ENCODE results near the gene TBC1D22A.

The TBC1D22A gene

GRCh38 chr22:46869831-46870441, 107.5 kb downstream of the TBC1D22A start:
- DNase-seq (ENCODE audit: extremely low spot score, insufficient read length, low read depth), result no peak
- FAIRE-seq, result no peak

GRCh38 chr22:46871826-46872225, 109.4 kb downstream of the TBC1D22A start:
- FAIRE-seq, result no peak
- DNase-seq (ENCODE audit: extremely low spot score, insufficient read length, low read depth), result no peak

GRCh38 chr22:46875089-46875488, 112.6 kb downstream of the TBC1D22A start:
- FAIRE-seq, result no peak
- DNase-seq (ENCODE audit: extremely low spot score, insufficient read length, low read depth), result no peak

- no peak for DNase-seq (ENCODE audit: extremely low spot score, insufficient read length, low read depth)
- FAIRE-seq, result no peak
Measured at GRCh38 chr22:46876357-46876934, 114.0 kb downstream of the TBC1D22A start.

- FAIRE-seq (no peak), DNase-seq (ENCODE audit: extremely low spot score, insufficient read length, low read depth) (no peak)
Measured at GRCh38 chr22:46878191-46878948, 115.9 kb downstream of the TBC1D22A start.

GRCh38 chr22:46879083-46879482, 116.6 kb downstream of the TBC1D22A start:
- no peak for DNase-seq (ENCODE audit: extremely low spot score, insufficient read length, low read depth)
- FAIRE-seq, result no peak

- FAIRE-seq (no peak), DNase-seq (ENCODE audit: extremely low spot score, insufficient read length, low read depth) (no peak)
Measured at GRCh38 chr22:46881373-46882118, 119.1 kb downstream of the TBC1D22A start.

- FAIRE-seq (no peak), DNase-seq (ENCODE audit: extremely low spot score, insufficient read length, low read depth) (no peak)
Measured at GRCh38 chr22:46883092-46883910, 120.9 kb downstream of the TBC1D22A start.

GRCh38 chr22:46884365-46884764, 121.9 kb downstream of the TBC1D22A start:
- no peak for FAIRE-seq

GRCh38 chr22:46887978-46888377, 125.5 kb downstream of the TBC1D22A start:
- DNase-seq (ENCODE audit: extremely low spot score, insufficient read length, low read depth), result no peak
- no peak for FAIRE-seq

More at GRCh38 chr22:46884365-46884764, 121.9 kb downstream of the TBC1D22A start:
- no peak for DNase-seq (ENCODE audit: extremely low spot score, insufficient read length, low read depth)

- DNase-seq (ENCODE audit: extremely low spot score, insufficient read length, low read depth) (no peak), FAIRE-seq (no peak)
Measured at GRCh38 chr22:46890819-46891218, 128.4 kb downstream of the TBC1D22A start.

GRCh38 chr22:46891382-46891951, 129.0 kb downstream of the TBC1D22A start:
- FAIRE-seq (no peak), DNase-seq (ENCODE audit: extremely low spot score, insufficient read length, low read depth) (no peak)

- FAIRE-seq (no peak), DNase-seq (ENCODE audit: extremely low spot score, insufficient read length, low read depth) (no peak)
Measured at GRCh38 chr22:46892866-46893265, 130.4 kb downstream of the TBC1D22A start.

GRCh38 chr22:46893281-46894020, 131.0 kb downstream of the TBC1D22A start:
- DNase-seq (ENCODE audit: extremely low spot score, insufficient read length, low read depth) (no peak), FAIRE-seq (no peak)

GRCh38 chr22:46894081-46894671, 131.7 kb downstream of the TBC1D22A start:
- DNase-seq (ENCODE audit: extremely low spot score, insufficient read length, low read depth), result no peak
- FAIRE-seq, result no peak

GRCh38 chr22:46894851-46895640, 132.6 kb downstream of the TBC1D22A start:
- FAIRE-seq, result no peak
- no peak for DNase-seq (ENCODE audit: extremely low spot score, insufficient read length, low read depth)

- FAIRE-seq (no peak), DNase-seq (ENCODE audit: extremely low spot score, insufficient read length, low read depth) (no peak)
Measured at GRCh38 chr22:46895753-46896152, 133.3 kb downstream of the TBC1D22A start.

- DNase-seq (ENCODE audit: extremely low spot score, insufficient read length, low read depth) (no peak), FAIRE-seq (no peak)
Measured at GRCh38 chr22:46896166-46896565, 133.7 kb downstream of the TBC1D22A start.
